Liver (tissue), 9 donors: Measurements from ENCODE around the gene AGTRAP. TPM values are rescaled to one million over a fixed set of nuclear protein-coding genes. Genes with fewer than 3 reads are reported as not detected.

Experiments
- DNase-seq: peaks from one replicate; pipeline ENCODE4 v3.0.0-alpha.2; 2017; ENCODE audit warnings: low spot score
- H3K27ac ChIP-seq, 2 donors: one replicate each; pipeline ENCODE4 v1.7.0; 2013; ENCODE audit warnings: inconsistent platforms in 2 of 2, low read length in 2 of 2, control low read depth in 1 of 2, low read depth in 1 of 2, mild to moderate bottlenecking in 1 of 2
- H3K27me3 ChIP-seq, 4 donors: one replicate each; pipeline versions ENCODE4 v1.6.1 to v1.7.0; 2013; ENCODE audit warnings: low read length in 3 of 4, inconsistent platforms in 1 of 4, mild to moderate bottlenecking in 1 of 4, moderate library complexity in 1 of 4; ENCODE audit not compliant: control insufficient read depth in 4 of 4, insufficient read depth in 4 of 4
- H3K36me3 ChIP-seq, 4 donors: one replicate each; pipeline versions ENCODE4 v1.6.1 to v1.7.0; 2013; ENCODE audit warnings: low read length in 3 of 4, mild to moderate bottlenecking in 3 of 4, low read depth in 1 of 4, moderate library complexity in 1 of 4; ENCODE audit not compliant: control insufficient read depth in 4 of 4, insufficient read depth in 3 of 4
- H3K4me1 ChIP-seq, 4 donors: one replicate each; pipeline versions ENCODE4 v1.6.1 to v1.7.0; 2013; ENCODE audit warnings: low read length in 3 of 4, mild to moderate bottlenecking in 3 of 4, moderate library complexity in 1 of 4; ENCODE audit not compliant: control insufficient read depth in 4 of 4, insufficient read depth in 4 of 4
- H3K4me3 ChIP-seq, 3 donors: one replicate each; pipeline versions ENCODE4 v1.6.1 to v1.7.0; 2013; ENCODE audit warnings: low read length in 3 of 3, control low read depth in 1 of 3, low read depth in 1 of 3, mild to moderate bottlenecking in 1 of 3
- H3K9ac ChIP-seq, 2 donors: one replicate each; pipeline ENCODE4 v1.7.0; 2013; ENCODE audit warnings: low read length in 2 of 2, mild to moderate bottlenecking in 2 of 2, moderate library complexity in 2 of 2, control low read depth in 1 of 2, low read depth in 1 of 2
- H3K9me3 ChIP-seq, 4 donors: one replicate each; pipeline versions ENCODE4 v1.6.1 to v1.7.0; 2013; ENCODE audit warnings: low read length in 3 of 4; ENCODE audit not compliant: control insufficient read depth in 4 of 4
- EGR1 ChIP-seq, 2 donors: IDR thresholded peaks; 2 replicates each; pipeline ENCODE4 v1.6.1; 2016 to 2018; ENCODE audit warnings: antibody characterized with exemption in 2 of 2, low read depth in 2 of 2
- FOXA1 ChIP-seq: IDR thresholded peaks from 2 replicates; pipeline ENCODE4 v1.6.1; 2016; ENCODE audit warnings: antibody characterized with exemption
- FOXA2 ChIP-seq: IDR thresholded peaks from 2 replicates; pipeline ENCODE4 v1.6.1; 2016; ENCODE audit warnings: antibody characterized with exemption
- GABPA ChIP-seq, 2 donors: IDR thresholded peaks in 1 of 2; conservative IDR thresholded peaks in 1 of 2; 2 replicates each; pipeline ENCODE4 v1.6.1; 2016; ENCODE audit warnings: antibody characterized with exemption in 2 of 2, mild to moderate bottlenecking in 1 of 2, moderate library complexity in 1 of 2
- HNF4A ChIP-seq, 2 donors: conservative IDR thresholded peaks; 2 replicates each; pipeline ENCODE4 v1.6.1; 2016; ENCODE audit warnings: antibody characterized with exemption in 2 of 2, mild to moderate bottlenecking in 2 of 2
- JUND ChIP-seq, 2 donors: IDR thresholded peaks; 2 replicates each; pipeline ENCODE4 v1.6.1; 2016; ENCODE audit warnings: antibody characterized with exemption in 2 of 2
- NR2F2 ChIP-seq: IDR thresholded peaks from 2 replicates; pipeline ENCODE4 v1.6.1; 2016; ENCODE audit warnings: antibody characterized with exemption
- RAD21 ChIP-seq, 2 donors: IDR thresholded peaks; 2 replicates each; pipeline ENCODE4 v1.6.1; 2016; ENCODE audit warnings: antibody characterized with exemption in 2 of 2, mild to moderate bottlenecking in 2 of 2
- SP1 ChIP-seq: IDR thresholded peaks from 2 replicates; pipeline ENCODE4 v1.6.1; 2018; ENCODE audit warnings: antibody characterized with exemption, mild to moderate bottlenecking
- TAF1 ChIP-seq: conservative IDR thresholded peaks from 2 replicates; pipeline ENCODE4 v1.6.1; 2016; ENCODE audit warnings: antibody characterized with exemption, mild to moderate bottlenecking
- YY1 ChIP-seq: IDR thresholded peaks from 2 replicates; pipeline ENCODE4 v1.6.1; 2016; ENCODE audit warnings: antibody characterized with exemption, mild to moderate bottlenecking
- WGBS: extraction: QIAGEN DNeasy Blood & Tissue Kit; methylation state at CpG from one replicate; pipeline ENCODE4 v1.1.7; 2013; 5-methylcytosine and 5-hydroxymethylcytosine counted together
- polyA plus RNA-seq, 2 donors: library from polyadenylated mRNA; stranded (reverse) in 1 of 2; unstranded in 1 of 2; fragments of 200-250 nt in 1 of 2; fragments of >200 nt in 1 of 2; fragmentation: Nextera tagmentation in 1 of 2; extraction: Ambion mirVana in 1 of 2; gene quantifications; one replicate each; pipeline versions ENCODE4 v1.2.1 to v1.2.3, GENCODE V29; 2013 to 2015
- total RNA-seq, 2 donors: library from RNA; depleted of rRNA; stranded (reverse); fragments of >200 nt; gene quantifications; one replicate each; pipeline ENCODE4 v1.2.3, GENCODE V29; 2014
- TF ChIP-seq, protein P1 (sequence below): fragments of 150-350 bp; IDR thresholded peaks from 2 replicates; pipeline ENCODE4 v1.5.1; 2017; ENCODE audit warnings: improper control_type of control experiment, low read depth, low read length; ENCODE audit not compliant: missing input control
- TF ChIP-seq, protein P2 (sequence below): IDR thresholded peaks from 2 replicates; pipeline ENCODE4 v1.6.1; 2016; ENCODE audit warnings: antibody characterized with exemption
- TF ChIP-seq, protein P3 (sequence below): IDR thresholded peaks from 2 replicates; pipeline ENCODE4 v1.6.1; 2016; ENCODE audit warnings: antibody characterized with exemption, mild to moderate bottlenecking
- TF ChIP-seq, protein P4 (sequence below): IDR thresholded peaks from 2 replicates; pipeline ENCODE4 v1.6.1; 2016; ENCODE audit warnings: antibody characterized with exemption
- TF ChIP-seq, protein P5 (sequence below): IDR thresholded peaks from 2 replicates; pipeline ENCODE4 v1.6.1; 2016; ENCODE audit warnings: antibody characterized with exemption
- donor health status: healthy.
- donor health status: healthy.
- donor health status: healthy.
- donor health status: healthy.
- donor health status: healthy.

AGTRAP gene
- total and polyA plus RNA-seq, 4 donors: 8.5 to 19.3 (median 17.5) TPM

DNA sequence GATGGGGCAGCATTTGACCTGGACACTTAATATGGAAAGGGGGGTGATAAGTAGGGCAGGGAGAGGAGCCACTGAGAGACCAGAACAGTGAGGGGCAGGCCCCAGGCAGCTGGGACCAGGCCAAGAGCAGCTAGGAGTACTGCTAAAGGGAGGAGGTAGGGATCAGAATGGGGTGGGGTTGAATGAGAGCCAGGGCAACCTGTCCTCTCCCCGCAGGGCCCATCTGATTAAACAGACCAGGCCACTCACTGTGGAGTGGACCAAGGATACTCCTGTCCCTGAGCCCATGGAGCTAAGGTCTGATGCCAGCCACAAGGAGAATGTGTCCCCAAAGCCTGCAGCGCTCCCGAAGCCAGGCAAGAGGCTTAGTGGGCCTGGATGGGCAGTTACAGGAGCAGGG lies 28.2 kb downstream of the AGTRAP start:
- peaks cover 0 to 5% (median 0%) of the 10 kb centered on the region in 4 donors for H3K4me1 ChIP-seq
- DNase-seq: no peak
- TF ChIP-seq, protein P1, sequence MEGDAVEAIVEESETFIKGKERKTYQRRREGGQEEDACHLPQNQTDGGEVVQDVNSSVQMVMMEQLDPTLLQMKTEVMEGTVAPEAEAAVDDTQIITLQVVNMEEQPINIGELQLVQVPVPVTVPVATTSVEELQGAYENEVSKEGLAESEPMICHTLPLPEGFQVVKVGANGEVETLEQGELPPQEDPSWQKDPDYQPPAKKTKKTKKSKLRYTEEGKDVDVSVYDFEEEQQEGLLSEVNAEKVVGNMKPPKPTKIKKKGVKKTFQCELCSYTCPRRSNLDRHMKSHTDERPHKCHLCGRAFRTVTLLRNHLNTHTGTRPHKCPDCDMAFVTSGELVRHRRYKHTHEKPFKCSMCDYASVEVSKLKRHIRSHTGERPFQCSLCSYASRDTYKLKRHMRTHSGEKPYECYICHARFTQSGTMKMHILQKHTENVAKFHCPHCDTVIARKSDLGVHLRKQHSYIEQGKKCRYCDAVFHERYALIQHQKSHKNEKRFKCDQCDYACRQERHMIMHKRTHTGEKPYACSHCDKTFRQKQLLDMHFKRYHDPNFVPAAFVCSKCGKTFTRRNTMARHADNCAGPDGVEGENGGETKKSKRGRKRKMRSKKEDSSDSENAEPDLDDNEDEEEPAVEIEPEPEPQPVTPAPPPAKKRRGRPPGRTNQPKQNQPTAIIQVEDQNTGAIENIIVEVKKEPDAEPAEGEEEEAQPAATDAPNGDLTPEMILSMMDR: no peak
- TF ChIP-seq, protein P2, sequence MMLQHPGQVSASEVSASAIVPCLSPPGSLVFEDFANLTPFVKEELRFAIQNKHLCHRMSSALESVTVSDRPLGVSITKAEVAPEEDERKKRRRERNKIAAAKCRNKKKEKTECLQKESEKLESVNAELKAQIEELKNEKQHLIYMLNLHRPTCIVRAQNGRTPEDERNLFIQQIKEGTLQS: no peak
- TF ChIP-seq SP1 (no peak), TAF1 (no peak), JUND (IDR thresholded peaks at IDR 0.05) (no peak), GABPA (IDR thresholded peaks at IDR 0.05 in 1 of 2, conservative IDR thresholded peaks at IDR 0.05 in 1 of 2) (no peak), YY1 (no peak), FOXA2 (no peak), HNF4A (conservative IDR thresholded peaks at IDR 0.05) (no peak), RAD21 (IDR thresholded peaks at IDR 0.05) (no peak), NR2F2 (no peak), FOXA1 (no peak)
- TF ChIP-seq, protein P3, sequence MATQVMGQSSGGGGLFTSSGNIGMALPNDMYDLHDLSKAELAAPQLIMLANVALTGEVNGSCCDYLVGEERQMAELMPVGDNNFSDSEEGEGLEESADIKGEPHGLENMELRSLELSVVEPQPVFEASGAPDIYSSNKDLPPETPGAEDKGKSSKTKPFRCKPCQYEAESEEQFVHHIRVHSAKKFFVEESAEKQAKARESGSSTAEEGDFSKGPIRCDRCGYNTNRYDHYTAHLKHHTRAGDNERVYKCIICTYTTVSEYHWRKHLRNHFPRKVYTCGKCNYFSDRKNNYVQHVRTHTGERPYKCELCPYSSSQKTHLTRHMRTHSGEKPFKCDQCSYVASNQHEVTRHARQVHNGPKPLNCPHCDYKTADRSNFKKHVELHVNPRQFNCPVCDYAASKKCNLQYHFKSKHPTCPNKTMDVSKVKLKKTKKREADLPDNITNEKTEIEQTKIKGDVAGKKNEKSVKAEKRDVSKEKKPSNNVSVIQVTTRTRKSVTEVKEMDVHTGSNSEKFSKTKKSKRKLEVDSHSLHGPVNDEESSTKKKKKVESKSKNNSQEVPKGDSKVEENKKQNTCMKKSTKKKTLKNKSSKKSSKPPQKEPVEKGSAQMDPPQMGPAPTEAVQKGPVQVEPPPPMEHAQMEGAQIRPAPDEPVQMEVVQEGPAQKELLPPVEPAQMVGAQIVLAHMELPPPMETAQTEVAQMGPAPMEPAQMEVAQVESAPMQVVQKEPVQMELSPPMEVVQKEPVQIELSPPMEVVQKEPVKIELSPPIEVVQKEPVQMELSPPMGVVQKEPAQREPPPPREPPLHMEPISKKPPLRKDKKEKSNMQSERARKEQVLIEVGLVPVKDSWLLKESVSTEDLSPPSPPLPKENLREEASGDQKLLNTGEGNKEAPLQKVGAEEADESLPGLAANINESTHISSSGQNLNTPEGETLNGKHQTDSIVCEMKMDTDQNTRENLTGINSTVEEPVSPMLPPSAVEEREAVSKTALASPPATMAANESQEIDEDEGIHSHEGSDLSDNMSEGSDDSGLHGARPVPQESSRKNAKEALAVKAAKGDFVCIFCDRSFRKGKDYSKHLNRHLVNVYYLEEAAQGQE: no peak
- TF ChIP-seq, protein P4, sequence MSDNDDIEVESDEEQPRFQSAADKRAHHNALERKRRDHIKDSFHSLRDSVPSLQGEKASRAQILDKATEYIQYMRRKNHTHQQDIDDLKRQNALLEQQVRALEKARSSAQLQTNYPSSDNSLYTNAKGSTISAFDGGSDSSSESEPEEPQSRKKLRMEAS: no peak
- no peaks in the 10 kb centered on the region for H3K36me3 ChIP-seq
- 86% methylated on average over 3 of the region's 3 CpGs for WGBS
- no peak overlapping the region for H3K27ac ChIP-seq
- H3K9ac ChIP-seq: no peak overlapping the region
- no peak overlapping the region for H3K4me3 ChIP-seq
- H3K27me3 ChIP-seq: peaks cover 0 to 6% (median 0%) of the 10 kb centered on the region in 4 donors
- no peaks in the 10 kb centered on the region for H3K9me3 ChIP-seq

DNA sequence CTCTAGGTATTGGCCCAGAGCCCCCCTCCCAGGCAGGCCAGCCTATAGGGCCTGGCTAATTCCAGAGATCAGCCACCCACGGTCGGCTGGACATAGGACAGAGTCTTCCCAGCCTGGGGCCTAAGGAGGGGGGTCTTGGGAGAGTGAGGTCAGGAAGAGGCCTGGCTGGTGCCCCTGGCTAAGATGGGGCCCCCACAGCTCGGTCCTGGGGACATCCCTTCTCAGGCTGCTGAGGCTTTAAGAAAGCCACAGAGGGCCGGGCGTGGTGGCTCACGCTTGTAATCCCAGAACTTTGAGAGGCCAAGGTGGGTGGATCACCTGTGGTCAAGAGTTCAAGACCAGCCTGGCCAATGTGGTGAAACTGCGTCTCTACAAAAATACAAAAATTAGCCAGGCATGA lies 28.6 kb downstream of the AGTRAP start:
- 91% methylated on average over 7 of the region's 7 CpGs for WGBS
- H3K27me3 ChIP-seq: peaks cover 0 to 6% (median 0%) of the 10 kb centered on the region in 4 donors
- H3K4me1 ChIP-seq: peaks cover 0 to 5% (median 0%) of the 10 kb centered on the region in 4 donors
- no peak overlapping the region for H3K27ac ChIP-seq
- no peak overlapping the region for H3K9ac ChIP-seq
- TF ChIP-seq HNF4A (conservative IDR thresholded peaks at IDR 0.05) (no peak), EGR1 (IDR thresholded peaks at IDR 0.05; ENCODE audit: low read depth in 2 of 2) (no peak), JUND (IDR thresholded peaks at IDR 0.05) (no peak), GABPA (IDR thresholded peaks at IDR 0.05 in 1 of 2, conservative IDR thresholded peaks at IDR 0.05 in 1 of 2) (no peak)
- TF ChIP-seq, protein P5, sequence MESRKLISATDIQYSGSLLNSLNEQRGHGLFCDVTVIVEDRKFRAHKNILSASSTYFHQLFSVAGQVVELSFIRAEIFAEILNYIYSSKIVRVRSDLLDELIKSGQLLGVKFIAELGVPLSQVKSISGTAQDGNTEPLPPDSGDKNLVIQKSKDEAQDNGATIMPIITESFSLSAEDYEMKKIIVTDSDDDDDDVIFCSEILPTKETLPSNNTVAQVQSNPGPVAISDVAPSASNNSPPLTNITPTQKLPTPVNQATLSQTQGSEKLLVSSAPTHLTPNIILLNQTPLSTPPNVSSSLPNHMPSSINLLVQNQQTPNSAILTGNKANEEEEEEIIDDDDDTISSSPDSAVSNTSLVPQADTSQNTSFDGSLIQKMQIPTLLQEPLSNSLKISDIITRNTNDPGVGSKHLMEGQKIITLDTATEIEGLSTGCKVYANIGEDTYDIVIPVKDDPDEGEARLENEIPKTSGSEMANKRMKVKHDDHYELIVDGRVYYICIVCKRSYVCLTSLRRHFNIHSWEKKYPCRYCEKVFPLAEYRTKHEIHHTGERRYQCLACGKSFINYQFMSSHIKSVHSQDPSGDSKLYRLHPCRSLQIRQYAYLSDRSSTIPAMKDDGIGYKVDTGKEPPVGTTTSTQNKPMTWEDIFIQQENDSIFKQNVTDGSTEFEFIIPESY: no peak
- TF ChIP-seq, protein P2: no peak
- TF ChIP-seq, protein P1: no peak
- H3K36me3 ChIP-seq: no peaks in the 10 kb centered on the region
- H3K4me3 ChIP-seq: no peak overlapping the region
- no peaks in the 10 kb centered on the region for H3K9me3 ChIP-seq
- no peak for DNase-seq
